Measurements from ENCODE around the gene SLX9. TPM values are rescaled to one million over a fixed set of nuclear protein-coding genes. Genes with fewer than 3 reads are reported as not detected.

The SLX9 gene
- total RNA-seq, 1 experiment from 2014 or later: 42.9 TPM

GRCh38 chr21:44979687-44980561 lies 40.1 kb downstream of the SLX9 start:
- in situ Hi-C loops (cut with HindIII; ENCODE audit: low pct_unique_long_range_greater_than_20kb, low sequenced_read_pairs): no loop called here
- no peak for DNase-seq (ENCODE audit: low read depth)

- in situ Hi-C loops (cut with HindIII; ENCODE audit: low pct_unique_long_range_greater_than_20kb, low sequenced_read_pairs): no loop called here
- DNase-seq (ENCODE audit: low read depth): no peak
Observed at GRCh38 chr21:44980562-44981489, 41.0 kb downstream of the SLX9 start.

- in situ Hi-C loops (cut with HindIII; ENCODE audit: low pct_unique_long_range_greater_than_20kb, low sequenced_read_pairs): no loop called here
- no peak for DNase-seq (ENCODE audit: low read depth)
Observed at GRCh38 chr21:44982558-44983250, 42.9 kb downstream of the SLX9 start.

GRCh38 chr21:44983421-44984206 lies 43.8 kb downstream of the SLX9 start:
- DNase-seq (ENCODE audit: low read depth): no peak
- in situ Hi-C loops (cut with HindIII; ENCODE audit: low pct_unique_long_range_greater_than_20kb, low sequenced_read_pairs): no loop called here

GRCh38 chr21:44984428-44984791 lies 44.6 kb downstream of the SLX9 start:
- DNase-seq (ENCODE audit: low read depth): no peak
- in situ Hi-C loops (cut with HindIII; ENCODE audit: low pct_unique_long_range_greater_than_20kb, low sequenced_read_pairs): no loop called here

GRCh38 chr21:44984792-44985440 lies 45.1 kb downstream of the SLX9 start:
- in situ Hi-C loops (cut with HindIII; ENCODE audit: low pct_unique_long_range_greater_than_20kb, low sequenced_read_pairs): no loop called here
- DNase-seq (ENCODE audit: low read depth): no peak

- no peak for DNase-seq (ENCODE audit: low read depth)
- in situ Hi-C loops (cut with HindIII; ENCODE audit: low pct_unique_long_range_greater_than_20kb, low sequenced_read_pairs): no loop called here
Observed at GRCh38 chr21:44985441-44986401, 45.9 kb downstream of the SLX9 start.

- no peak for DNase-seq (ENCODE audit: low read depth)
- in situ Hi-C loops (cut with HindIII; ENCODE audit: low pct_unique_long_range_greater_than_20kb, low sequenced_read_pairs): no loop called here
Observed at GRCh38 chr21:44986471-44987291, 46.9 kb downstream of the SLX9 start.

GRCh38 chr21:44987301-44987885 lies 47.6 kb downstream of the SLX9 start:
- DNase-seq (ENCODE audit: low read depth): no peak
- in situ Hi-C loops (cut with HindIII; ENCODE audit: low pct_unique_long_range_greater_than_20kb, low sequenced_read_pairs): no loop called here

GRCh38 chr21:44987886-44988606 lies 48.2 kb downstream of the SLX9 start:
- DNase-seq (ENCODE audit: low read depth): no peak
- in situ Hi-C loops (cut with HindIII; ENCODE audit: low pct_unique_long_range_greater_than_20kb, low sequenced_read_pairs): no loop called here

- no peak for DNase-seq (ENCODE audit: low read depth)
Observed at GRCh38 chr21:44988607-44989536, 49.0 kb downstream of the SLX9 start.

GRCh38 chr21:44989537-44989886 lies 49.7 kb downstream of the SLX9 start:
- no peak for DNase-seq (ENCODE audit: low read depth)
- in situ Hi-C loops (cut with HindIII; ENCODE audit: low pct_unique_long_range_greater_than_20kb, low sequenced_read_pairs): no loop called here

More at GRCh38 chr21:44988607-44989536, 49.0 kb downstream of the SLX9 start:
- in situ Hi-C loops (cut with HindIII; ENCODE audit: low pct_unique_long_range_greater_than_20kb, low sequenced_read_pairs): no loop called here

GRCh38 chr21:44989943-44990780 lies 50.3 kb downstream of the SLX9 start:
- in situ Hi-C loops (cut with HindIII; ENCODE audit: low pct_unique_long_range_greater_than_20kb, low sequenced_read_pairs): no loop called here
- DNase-seq (ENCODE audit: low read depth): no peak
